Sigmoid colon (tissue), 4 donors: ENCODE data around the gene GNG13.

Experiments
- CTCF ChIP-seq, 4 experiments: fragments of 450-650 bp in 3 of 4; fragments of 200-600 bp in 1 of 4; IDR thresholded peaks; one replicate each; pipeline ENCODE4 v1.5.1; 2016 to 2019; ENCODE audit warnings: antibody characterized with exemption in 4 of 4, mild to moderate bottlenecking in 3 of 4, moderate library complexity in 2 of 4
- EP300 ChIP-seq, 4 donors: sonication (generic); formaldehyde crosslinking; IDR thresholded peaks; one replicate each; pipeline ENCODE4 v1.6.1; 2017; ENCODE audit warnings: antibody characterized with exemption in 4 of 4
- POLR2A ChIP-seq, 2 donors: fragments of 450-650 bp; IDR thresholded peaks; one replicate each; pipeline ENCODE4 v1.6.1; 2016; ENCODE audit warnings: antibody characterized with exemption in 2 of 2, mild to moderate bottlenecking in 2 of 2, moderate library complexity in 2 of 2
- POLR2AphosphoS5 ChIP-seq, 4 donors: sonication (generic); formaldehyde crosslinking; IDR thresholded peaks; one replicate each; pipeline ENCODE4 v1.6.1; 2017; ENCODE audit warnings: antibody characterized with exemption in 4 of 4

GRCh38 chr16:749010-749409 is 51.5 kb downstream of the GNG13 start:
- TF ChIP-seq CTCF (IDR thresholded peaks at IDR 0.05) (no peak), POLR2A (IDR thresholded peaks at IDR 0.05) (no peak), EP300 (IDR thresholded peaks at IDR 0.05) (no peak), POLR2AphosphoS5 (IDR thresholded peaks at IDR 0.05) (no peak)
